Measurements from ENCODE around the gene SLC17A3.

The SLC17A3 gene

DNA sequence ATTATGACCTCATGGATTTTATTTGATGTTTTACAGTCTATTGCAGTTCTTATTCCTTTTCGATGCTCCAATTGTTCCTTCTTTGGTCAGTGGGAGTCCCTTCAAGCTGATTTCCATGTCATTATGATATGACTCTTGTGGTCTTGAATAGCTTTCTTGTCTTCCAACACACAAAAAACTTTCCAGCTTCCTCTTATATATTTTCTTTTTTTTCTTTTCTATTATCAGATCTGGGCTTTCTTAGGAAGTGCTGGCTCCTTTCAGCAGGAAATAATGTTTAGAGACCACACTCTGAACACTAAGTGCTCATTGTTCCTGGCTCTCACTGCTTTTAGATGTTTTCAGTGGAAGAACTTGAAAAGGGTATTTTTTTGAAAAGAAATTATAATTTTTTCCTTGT lies 39.1 kb downstream of the SLC17A3 start:
- ChIA-PET POLR2A (ENCODE audit: low non-redundant PET) (no interaction called here), CTCF (no interaction called here)
- TF ChIP-seq, protein P1, sequence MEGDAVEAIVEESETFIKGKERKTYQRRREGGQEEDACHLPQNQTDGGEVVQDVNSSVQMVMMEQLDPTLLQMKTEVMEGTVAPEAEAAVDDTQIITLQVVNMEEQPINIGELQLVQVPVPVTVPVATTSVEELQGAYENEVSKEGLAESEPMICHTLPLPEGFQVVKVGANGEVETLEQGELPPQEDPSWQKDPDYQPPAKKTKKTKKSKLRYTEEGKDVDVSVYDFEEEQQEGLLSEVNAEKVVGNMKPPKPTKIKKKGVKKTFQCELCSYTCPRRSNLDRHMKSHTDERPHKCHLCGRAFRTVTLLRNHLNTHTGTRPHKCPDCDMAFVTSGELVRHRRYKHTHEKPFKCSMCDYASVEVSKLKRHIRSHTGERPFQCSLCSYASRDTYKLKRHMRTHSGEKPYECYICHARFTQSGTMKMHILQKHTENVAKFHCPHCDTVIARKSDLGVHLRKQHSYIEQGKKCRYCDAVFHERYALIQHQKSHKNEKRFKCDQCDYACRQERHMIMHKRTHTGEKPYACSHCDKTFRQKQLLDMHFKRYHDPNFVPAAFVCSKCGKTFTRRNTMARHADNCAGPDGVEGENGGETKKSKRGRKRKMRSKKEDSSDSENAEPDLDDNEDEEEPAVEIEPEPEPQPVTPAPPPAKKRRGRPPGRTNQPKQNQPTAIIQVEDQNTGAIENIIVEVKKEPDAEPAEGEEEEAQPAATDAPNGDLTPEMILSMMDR (conservative IDR thresholded peaks at IDR 0.05; ENCODE audit: low read depth), result no peak
- no peak for DNase-seq (ENCODE audit: low spot score)
- H3K27ac ChIP-seq, result no peak overlapping the region

DNA sequence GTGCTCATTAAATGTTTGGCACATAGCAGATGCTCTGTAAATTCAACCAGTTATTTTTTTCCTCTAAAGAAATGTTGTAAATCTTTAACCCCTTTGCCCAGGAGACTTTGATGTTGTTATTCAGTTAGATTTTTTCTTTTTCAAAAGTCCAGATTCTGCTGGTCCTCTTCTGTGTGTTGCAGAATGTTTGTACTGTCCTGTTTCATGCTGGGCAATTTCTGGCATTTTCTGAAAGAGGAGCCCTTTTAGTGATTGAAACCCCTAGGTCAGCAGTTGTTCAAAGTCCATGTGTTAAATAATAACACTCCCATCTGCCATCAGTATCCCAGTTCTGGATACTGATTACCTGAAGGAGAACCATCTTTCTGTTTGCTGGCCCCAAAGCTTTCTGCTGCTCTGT lies 40.9 kb downstream of the SLC17A3 start:
- POLR2A ChIA-PET (ENCODE audit: low non-redundant PET), result no interaction called here
- H3K27ac ChIP-seq, result no peak overlapping the region
- CTCF ChIA-PET, result no interaction called here
- TF ChIP-seq, protein P1 (conservative IDR thresholded peaks at IDR 0.05; ENCODE audit: low read depth), result no peak
- DNase-seq (ENCODE audit: low spot score), result no peak

DNA sequence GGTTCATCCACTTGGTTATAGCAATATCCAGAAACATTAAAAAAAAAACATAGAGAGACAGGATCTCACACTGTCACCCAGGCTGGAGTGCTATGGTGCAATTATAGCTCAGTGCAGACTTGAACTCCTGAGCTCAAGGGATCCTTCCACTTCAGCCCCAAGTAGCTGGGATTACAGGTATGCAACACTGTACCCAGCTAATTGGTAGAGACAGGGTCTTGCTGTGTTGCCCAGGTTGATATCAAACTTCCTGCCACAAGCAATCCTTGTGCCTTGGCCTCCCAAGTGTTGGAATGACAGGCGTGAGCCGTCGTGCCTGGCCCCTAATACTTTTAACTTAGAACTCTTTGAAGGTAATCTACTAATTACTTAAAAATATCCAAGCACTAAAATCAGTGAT lies 41.4 kb downstream of the SLC17A3 start:
- ChIA-PET POLR2A (ENCODE audit: low non-redundant PET) (no interaction called here), CTCF (no interaction called here)
- H3K27ac ChIP-seq, result no peak overlapping the region
- TF ChIP-seq, protein P1 (conservative IDR thresholded peaks at IDR 0.05; ENCODE audit: low read depth), result no peak
- DNase-seq (ENCODE audit: low spot score), result no peak

DNA sequence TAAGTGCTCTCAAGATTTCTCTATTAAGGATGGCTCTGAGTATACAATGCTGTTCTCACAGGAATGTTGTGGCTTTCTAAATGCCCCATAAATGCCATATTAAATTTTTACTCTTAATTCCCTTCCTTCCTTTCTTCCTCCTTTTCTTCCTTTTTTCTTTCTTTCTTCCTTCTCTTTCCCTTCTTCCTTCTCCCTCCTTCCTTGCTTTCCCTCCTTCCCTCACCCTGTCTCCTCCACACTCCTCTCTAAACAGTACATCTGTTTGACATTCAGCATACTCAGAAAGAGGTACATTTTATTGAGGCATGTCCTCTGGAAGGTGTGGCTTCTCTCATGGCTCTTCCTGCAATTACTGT lies 41.8 kb downstream of the SLC17A3 start:
- no peak overlapping the region for H3K27ac ChIP-seq
- POLR2A ChIA-PET (ENCODE audit: low non-redundant PET), result no interaction called here
- TF ChIP-seq, protein P1 (conservative IDR thresholded peaks at IDR 0.05; ENCODE audit: low read depth), result no peak
- no peak for DNase-seq (ENCODE audit: low spot score)
- CTCF ChIA-PET, result interaction anchor here (0.7 kb wide), 1 partner anchor 295 kb away, joined by 3 read pairs; no protein-coding TSS in a partner anchor

DNA sequence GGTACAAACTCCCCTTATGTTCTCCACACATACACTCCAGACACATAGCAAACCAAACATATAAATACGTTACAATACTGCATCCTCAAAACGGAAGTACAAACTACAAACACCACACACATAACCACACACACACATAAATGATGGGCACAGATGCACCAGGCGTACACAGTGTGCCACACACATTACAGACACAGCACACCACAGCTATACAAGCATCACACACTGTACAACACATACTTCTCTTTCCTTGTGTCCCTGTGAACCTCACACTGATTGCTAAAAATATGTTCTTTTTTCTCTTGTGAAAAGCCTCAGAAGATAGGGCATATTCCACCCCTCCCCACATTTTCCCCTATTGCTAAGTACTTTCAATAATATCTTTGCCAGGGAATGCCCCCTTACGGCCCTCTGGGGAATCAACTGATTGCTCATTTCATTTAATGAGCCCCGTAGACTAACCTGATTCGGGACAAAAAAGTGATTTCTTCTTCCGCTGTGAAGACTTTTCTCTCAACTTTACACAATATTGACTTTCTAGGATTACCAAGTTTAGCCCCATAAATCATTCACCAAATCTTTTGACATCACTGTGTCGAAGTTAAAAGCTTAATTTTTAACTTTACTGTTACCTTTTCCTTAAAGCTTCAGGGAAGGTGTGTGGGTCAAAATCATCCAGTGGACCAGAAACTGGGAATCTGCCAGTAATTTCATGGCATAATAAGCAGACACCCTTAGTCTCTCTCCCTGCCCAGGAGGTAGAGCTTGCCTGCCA lies 42.3 kb downstream of the SLC17A3 start, which contains the start of gene SLC17A1:
Gene SLC17A1 (minus strand): TSS at position 521 of the 775 bp plus-strand sequence. CDS start 1,495 bp downstream, outside the sequence.
- ChIA-PET CTCF (interaction anchor here (0.7 kb wide), 1 partner anchor 295 kb away, joined by 3 read pairs; no protein-coding TSS in a partner anchor), POLR2A (ENCODE audit: low non-redundant PET) (no interaction called here)
- TF ChIP-seq, protein P1 (conservative IDR thresholded peaks at IDR 0.05; ENCODE audit: low read depth), result no peak
- no peak for DNase-seq (ENCODE audit: low spot score)
- no peak within 1 kb of the TSS for H3K27ac ChIP-seq

DNA sequence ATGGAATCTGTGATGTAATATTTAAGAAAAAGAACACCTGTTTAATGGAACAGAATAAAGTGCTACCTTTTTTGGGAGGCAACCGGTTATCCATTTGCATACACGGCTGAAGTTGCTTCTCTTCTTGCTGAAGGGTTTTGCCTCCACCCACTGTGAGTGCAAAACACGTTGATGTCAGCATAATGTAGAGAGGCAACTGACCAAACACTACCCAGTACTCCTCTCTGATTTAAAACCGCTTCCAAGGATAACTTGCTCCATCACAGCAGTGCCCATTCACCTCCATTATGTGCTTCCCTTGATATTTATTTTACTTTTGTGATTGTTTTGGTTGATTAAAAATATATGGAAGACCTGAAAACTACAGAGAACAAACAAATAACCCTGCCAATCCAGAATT lies 43.6 kb downstream of the SLC17A3 start:
- no peak overlapping the region for H3K27ac ChIP-seq
- ChIA-PET POLR2A (ENCODE audit: low non-redundant PET) (no interaction called here), CTCF (no interaction called here)
- TF ChIP-seq, protein P1 (conservative IDR thresholded peaks at IDR 0.05; ENCODE audit: low read depth), result no peak
- DNase-seq (ENCODE audit: low spot score), result no peak
